ENCODE measurements around the gene PGGHG. TPM values are rescaled to one million over a fixed set of nuclear protein-coding genes. Genes with fewer than 3 reads are reported as not detected.
A peak's percentile ranks its signal among the peaks of the same experiment; 100 is the strongest.
"Not testable (repeated sequence)": the region's sequence is repeated elsewhere in the genome, so short reads cannot be mapped to it uniquely, and the experiment has no call there.

PGGHG gene
- total RNA-seq, 2 experiments from 2014 or later: 670 to 671 TPM

DNA sequence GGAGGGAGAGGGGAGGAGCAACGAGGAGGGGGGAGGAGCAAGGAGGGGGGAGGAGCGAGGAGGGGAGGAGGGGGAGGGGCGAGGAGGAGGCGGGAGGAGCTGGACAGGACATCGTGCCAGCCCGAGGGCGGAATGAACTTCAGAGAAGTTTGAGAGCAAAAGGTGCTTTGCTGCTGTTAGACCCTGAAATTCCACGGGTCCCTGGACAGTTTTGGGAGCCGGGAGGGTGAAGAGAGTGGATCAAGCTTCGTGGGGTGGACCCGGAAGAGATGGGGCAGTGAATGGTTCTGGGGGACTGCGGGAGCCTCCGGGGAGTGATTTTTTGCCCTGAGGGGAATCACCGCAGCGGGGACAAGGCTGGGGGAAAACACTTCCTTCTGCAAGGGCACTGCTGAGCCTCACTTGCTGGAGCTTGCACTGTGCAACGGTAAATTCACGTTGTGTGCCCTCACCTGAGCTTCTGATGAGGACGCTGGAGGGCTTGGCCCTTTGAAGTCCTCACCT is 21.4 kb upstream of the PGGHG start:
- TF ChIP-seq, protein P1, sequence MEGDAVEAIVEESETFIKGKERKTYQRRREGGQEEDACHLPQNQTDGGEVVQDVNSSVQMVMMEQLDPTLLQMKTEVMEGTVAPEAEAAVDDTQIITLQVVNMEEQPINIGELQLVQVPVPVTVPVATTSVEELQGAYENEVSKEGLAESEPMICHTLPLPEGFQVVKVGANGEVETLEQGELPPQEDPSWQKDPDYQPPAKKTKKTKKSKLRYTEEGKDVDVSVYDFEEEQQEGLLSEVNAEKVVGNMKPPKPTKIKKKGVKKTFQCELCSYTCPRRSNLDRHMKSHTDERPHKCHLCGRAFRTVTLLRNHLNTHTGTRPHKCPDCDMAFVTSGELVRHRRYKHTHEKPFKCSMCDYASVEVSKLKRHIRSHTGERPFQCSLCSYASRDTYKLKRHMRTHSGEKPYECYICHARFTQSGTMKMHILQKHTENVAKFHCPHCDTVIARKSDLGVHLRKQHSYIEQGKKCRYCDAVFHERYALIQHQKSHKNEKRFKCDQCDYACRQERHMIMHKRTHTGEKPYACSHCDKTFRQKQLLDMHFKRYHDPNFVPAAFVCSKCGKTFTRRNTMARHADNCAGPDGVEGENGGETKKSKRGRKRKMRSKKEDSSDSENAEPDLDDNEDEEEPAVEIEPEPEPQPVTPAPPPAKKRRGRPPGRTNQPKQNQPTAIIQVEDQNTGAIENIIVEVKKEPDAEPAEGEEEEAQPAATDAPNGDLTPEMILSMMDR (IDR thresholded peaks at IDR 0.05): no peak
- peak; percentile 30 for ATAC-seq (ENCODE audit: poor library complexity)
- intact Hi-C loops (cut with DNase I, micrococcal nuclease): loop anchor here (1.0 to 5.0 kb wide), 3 partner anchors 29 to 60 kb away; partner anchors contain the start of genes BET1L (in 1 of the 2), IFITM2 (in 1 of the 2) and RIC8A (in 1 of the 2)

DNA sequence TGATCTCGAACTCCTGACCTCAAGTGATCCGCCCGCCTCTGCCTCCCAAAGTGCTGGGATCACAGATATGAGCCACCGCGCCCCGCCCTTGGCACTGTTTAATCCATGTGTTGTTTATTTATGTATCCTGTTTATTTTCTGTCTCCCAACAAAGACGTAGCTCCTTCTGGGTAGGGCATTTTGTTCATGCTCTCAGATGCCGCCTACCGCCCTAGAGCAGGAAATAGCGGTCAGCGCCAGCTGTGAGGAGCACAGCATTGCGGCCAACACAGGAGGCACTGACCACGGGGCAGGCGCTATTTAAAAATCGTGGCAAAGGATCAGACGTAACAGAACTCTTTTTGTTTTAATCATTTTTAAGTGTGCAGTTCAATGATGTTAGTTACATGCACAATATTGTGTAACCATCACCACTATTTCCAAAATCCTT is 20.2 kb upstream of the PGGHG start:
- Mint-ChIP-seq H3K27ac (peak overlapping the region; percentile 94), H3K4me3 (peak overlapping the region; percentile 91), H3K4me1 (ENCODE audit: low read depth) (peaks cover 33% of the 10 kb centered on the region)
- H3K36me3 ChIP-seq (ENCODE audit: insufficient read depth, low read length); H3K27me3 ChIP-seq (ENCODE audit: control insufficient read depth in 1 of 2, insufficient read depth in 2 of 2, low read length in 2 of 2); H3K9me3 ChIP-seq (ENCODE audit: control insufficient read depth in 1 of 2, insufficient read depth in 1 of 2, low read length in 2 of 2); H3K27me3 Mint-ChIP-seq; H3K36me3 Mint-ChIP-seq (ENCODE audit: low read depth); H3K9me3 Mint-ChIP-seq: not testable (repeated sequence)
- ATAC-seq (ENCODE audit: poor library complexity) (peak; percentile 32), DNase-seq (peak in 10 of 14 experiments; percentile 36 to 84 (median 52))
- H3K27ac ChIP-seq (ENCODE audit: low read depth in 1 of 2, low read length in 2 of 2): peak overlapping the region; percentile 74 to 84
- peaks cover 34% of the 10 kb centered on the region for H3K4me1 ChIP-seq (ENCODE audit: insufficient read depth, low read length)
- H3K4me3 ChIP-seq (ENCODE audit: low read length): peak overlapping the region; percentile 56
- ChIA-PET CTCF (interaction anchor here (1.2 to 3.9 kb wide), 3 partner anchors 18 to 36 kb away, joined by 3 to 22 read pairs (median 4); partner anchors contain the start of gene PSMD13), POLR2A (interaction anchor here (0.8 to 8.2 kb wide), 20 partner anchors 12 to 307 kb away, joined by 3 to 185 read pairs (median 12); partner anchors contain the start of genes BET1L, HRAS, NLRP6 and PGGHG)
- intact Hi-C loops (cut with DNase I, micrococcal nuclease): loop anchor here (1.0 to 5.0 kb wide), 6 partner anchors 18 to 61 kb away; partner anchors contain the start of genes BET1L (in 1 of the 2), IFITM2 (in 1 of the 2) and RIC8A (in 1 of the 2)

More for the DNA sequence above, 21.4 kb upstream of the PGGHG start:
- CTCF ChIA-PET: interaction anchor here (1.2 to 3.9 kb wide), 5 partner anchors 17 to 181 kb away, joined by 3 to 22 read pairs (median 3); partner anchors contain the start of gene PSMD13
- no peaks in the 10 kb centered on the region for H3K36me3 ChIP-seq (ENCODE audit: insufficient read depth, low read length)
- H3K27me3 ChIP-seq (ENCODE audit: control insufficient read depth in 1 of 2, insufficient read depth in 2 of 2, low read length in 2 of 2): no peaks in the 10 kb centered on the region
- peaks cover 34% of the 10 kb centered on the region for H3K4me1 ChIP-seq (ENCODE audit: insufficient read depth, low read length)
- DNase-seq: peak in 12 of 14 experiments; percentile 40 to 82 (median 58)
- Mint-ChIP-seq H3K27me3 (no peaks in the 10 kb centered on the region), H3K4me1 (ENCODE audit: low read depth) (peaks cover 33% of the 10 kb centered on the region), H3K4me3 (peak overlapping the region; percentile 91), H3K36me3 (ENCODE audit: low read depth) (peaks cover 3% of the 10 kb centered on the region), H3K9me3 (no peaks in the 10 kb centered on the region), H3K27ac (peak overlapping the region; percentile 94)
- peak overlapping the region; percentile 56 for H3K4me3 ChIP-seq (ENCODE audit: low read length)
- POLR2A ChIA-PET: interaction anchor here (0.8 to 8.2 kb wide), 22 partner anchors 13 to 268 kb away, joined by 3 to 185 read pairs (median 12); partner anchors contain the start of genes BET1L, HRAS, IFITM2 and NLRP6
- peak overlapping the region; percentile 74 to 84 for H3K27ac ChIP-seq (ENCODE audit: low read depth in 1 of 2, low read length in 2 of 2)
- peaks cover 0 to 5% of the 10 kb centered on the region in 2 experiments for H3K9me3 ChIP-seq (ENCODE audit: control insufficient read depth in 1 of 2, insufficient read depth in 1 of 2, low read length in 2 of 2)

DNA sequence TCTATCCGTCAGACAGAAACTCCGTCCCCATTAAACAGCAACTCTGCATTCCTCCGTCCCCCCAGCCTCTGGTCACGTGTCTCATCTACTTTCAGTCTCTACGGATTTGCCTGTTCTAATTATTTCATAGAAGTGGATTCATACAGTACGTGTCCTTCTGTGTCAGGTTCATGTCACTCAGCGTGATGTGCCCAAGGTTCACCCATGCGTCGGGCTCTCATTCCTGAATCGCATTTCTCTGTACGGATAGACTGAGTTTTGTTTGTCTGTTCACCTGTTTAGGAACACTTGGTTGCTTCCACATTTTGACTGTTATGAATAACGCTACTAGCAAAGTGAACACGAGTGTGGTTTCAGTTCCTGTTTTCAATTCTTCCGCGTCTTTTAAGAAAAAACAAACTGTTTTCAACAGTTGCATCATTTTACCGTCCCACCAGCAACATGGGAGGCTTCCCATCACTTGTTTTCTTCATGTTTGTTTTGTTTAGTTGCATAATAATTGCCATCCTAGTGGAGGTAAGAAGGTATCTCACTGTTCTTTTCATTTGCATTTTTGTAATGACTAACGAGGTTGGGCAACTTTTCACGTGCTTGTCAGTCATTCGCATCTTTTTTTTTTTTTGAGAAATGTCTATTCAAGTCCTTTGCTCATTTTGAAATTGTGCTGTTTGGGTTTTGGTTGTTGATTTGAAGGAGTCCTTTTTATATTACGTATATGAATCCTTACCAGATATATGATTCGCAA is 19.6 kb upstream of the PGGHG start:
- Histone ChIP-seq H3K27me3 (ENCODE audit: control insufficient read depth in 1 of 2, insufficient read depth in 2 of 2, low read length in 2 of 2) (no peaks in the 10 kb centered on the region), H3K36me3 (ENCODE audit: insufficient read depth, low read length) (no peaks in the 10 kb centered on the region), H3K4me1 (ENCODE audit: insufficient read depth, low read length) (peaks cover 34% of the 10 kb centered on the region), H3K9me3 (ENCODE audit: control insufficient read depth in 1 of 2, insufficient read depth in 1 of 2, low read length in 2 of 2) (peaks cover 0 to 5% of the 10 kb centered on the region in 2 experiments), H3K4me3 (ENCODE audit: low read length) (peak overlapping the region; percentile 56), H3K27ac (ENCODE audit: low read depth in 1 of 2, low read length in 2 of 2) (peak overlapping the region; percentile 74 to 84)
- TF ChIP-seq, protein P1 (IDR thresholded peaks at IDR 0.05): no peak
- H3K4me1 Mint-ChIP-seq (ENCODE audit: low read depth): peaks cover 33% of the 10 kb centered on the region
- DNase-seq (peak in 12 of 14 experiments; percentile 29 to 89 (median 51)), ATAC-seq (ENCODE audit: poor library complexity) (peak; percentile 76)
- intact Hi-C loops (cut with DNase I, micrococcal nuclease): loop anchor here (1.0 to 5.0 kb wide), 6 partner anchors 18 to 62 kb away; partner anchors contain the start of genes BET1L (in 1 of the 2), IFITM2 (in 1 of the 2) and RIC8A (in 1 of the 2)
- peak overlapping the region; percentile 94 for H3K27ac Mint-ChIP-seq
- no peaks in the 10 kb centered on the region for H3K27me3 Mint-ChIP-seq
- ChIA-PET CTCF (interaction anchor here (1.0 to 3.9 kb wide), 3 partner anchors 18 to 35 kb away, joined by 4 to 22 read pairs (median 4); no protein-coding TSS in a partner anchor), POLR2A (interaction anchor here (0.8 to 8.2 kb wide), 17 partner anchors 12 to 307 kb away, joined by 3 to 185 read pairs (median 12); partner anchors contain the start of genes BET1L, NLRP6, PGGHG and PHRF1)
- peak overlapping the region; percentile 91 for H3K4me3 Mint-ChIP-seq
- no peaks in the 10 kb centered on the region for H3K9me3 Mint-ChIP-seq
- peaks cover 3% of the 10 kb centered on the region for H3K36me3 Mint-ChIP-seq (ENCODE audit: low read depth)
